Muscle of back (tissue), 13 donors: Measurements from ENCODE around the gene OR1D2. TPM values are rescaled to one million over a fixed set of nuclear protein-coding genes. Genes with fewer than 3 reads are reported as not detected.
A peak's percentile ranks its signal among the peaks of the same experiment; 100 is the strongest.
"Not testable (repeated sequence)": the region's sequence is repeated elsewhere in the genome, so short reads cannot be mapped to it uniquely, and the experiment has no call there.

Experiments
- DNase-seq, 3 donors: peaks; one replicate each; pipeline versions ENCODE4 v3.0.0 to v3.0.0-alpha.2; 2013
- long read RNA-seq, 9 donors: transcript quantifications; one replicate each; lab custom pipeline, GENCODE V29; 2026
- polyA plus RNA-seq, 10 donors: library from polyadenylated mRNA; unstranded; fragments of 120-200 nt; gene quantifications; one replicate each; pipeline ENCODE4 v1.2.1, GENCODE V29; 2013; ENCODE audit not compliant: insufficient read length in 10 of 10

Gene OR1D2, protein sequence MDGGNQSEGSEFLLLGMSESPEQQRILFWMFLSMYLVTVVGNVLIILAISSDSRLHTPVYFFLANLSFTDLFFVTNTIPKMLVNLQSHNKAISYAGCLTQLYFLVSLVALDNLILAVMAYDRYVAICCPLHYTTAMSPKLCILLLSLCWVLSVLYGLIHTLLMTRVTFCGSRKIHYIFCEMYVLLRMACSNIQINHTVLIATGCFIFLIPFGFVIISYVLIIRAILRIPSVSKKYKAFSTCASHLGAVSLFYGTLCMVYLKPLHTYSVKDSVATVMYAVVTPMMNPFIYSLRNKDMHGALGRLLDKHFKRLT
- polyA plus RNA-seq = not detected
- long read RNA-seq, donor 1 = 0 reads
- long read RNA-seq, donor 2 = 0 reads
- long read RNA-seq, donor 3 = 0 reads
- long read RNA-seq, donor 4 = 0 reads
- long read RNA-seq, donor 5 = 0 reads
- long read RNA-seq, donor 6 = 0 reads
- long read RNA-seq, donor 7 = 0 reads
- long read RNA-seq, donor 8 = 0 reads
- long read RNA-seq, donor 9 = 0 reads

DNA sequence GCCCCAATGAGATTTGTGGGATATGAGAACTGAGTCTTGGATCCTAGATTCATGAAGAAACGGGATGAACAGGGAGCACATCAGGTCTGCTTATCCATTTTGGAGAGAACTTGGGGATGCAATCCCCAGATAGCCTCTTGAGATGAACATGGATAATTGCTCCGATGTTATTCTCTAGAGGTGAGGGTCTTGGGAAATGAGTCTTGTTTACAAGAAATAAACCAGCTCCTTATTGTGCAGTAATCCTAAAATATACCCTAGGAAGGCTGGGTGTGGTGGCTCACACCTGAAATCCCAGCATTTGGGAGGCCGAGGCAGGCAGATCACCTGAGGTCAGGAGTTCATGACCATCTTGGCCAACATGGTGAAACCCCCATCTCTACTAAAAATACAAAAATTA, at the start of gene OR1D2:
OR1D2 (minus strand) TSS at position 101 of the 400 bp plus-strand sequence. CDS start 11,426 bp downstream, outside the sequence.
- no peak for DNase-seq

DNA sequence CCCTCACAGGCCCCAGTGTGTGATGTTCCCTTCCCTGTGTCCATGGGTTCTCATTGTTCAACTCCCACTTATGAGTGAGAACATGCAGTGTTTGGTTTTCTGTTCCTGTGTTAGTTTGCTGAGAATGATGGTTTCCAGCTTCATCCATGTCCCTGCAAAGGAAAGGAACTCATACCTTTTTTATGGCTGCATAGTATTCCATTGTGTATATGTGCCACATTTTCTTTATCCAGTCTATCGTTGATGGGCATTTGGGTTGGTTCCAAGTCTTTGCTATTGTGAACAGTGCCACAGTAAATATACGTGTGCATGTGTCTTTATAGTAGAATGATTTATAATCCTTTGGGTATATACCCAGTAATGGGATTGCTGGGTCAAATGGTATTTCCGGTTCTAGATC, 33.3 kb upstream of the OR1D2 start:
- not testable (repeated sequence) for DNase-seq

DNA sequence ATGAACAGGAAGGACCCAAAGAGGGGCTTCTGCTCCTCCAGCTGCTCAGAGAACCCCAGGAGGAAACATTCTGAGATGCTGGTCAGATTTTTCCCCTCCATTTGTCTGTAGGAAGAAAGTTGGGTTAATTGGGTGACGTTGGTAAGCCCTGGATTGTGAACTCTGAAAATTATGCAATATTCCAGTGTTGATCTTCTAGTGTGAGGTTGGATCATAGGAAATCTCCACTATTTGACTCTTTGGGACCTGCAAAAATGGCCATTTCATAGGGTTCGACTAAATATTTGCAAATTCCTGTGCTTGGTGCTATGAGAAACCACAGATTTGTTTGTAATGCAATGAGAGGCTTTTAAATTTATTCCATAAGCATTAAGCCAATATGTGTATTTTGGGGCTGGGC, 23.2 kb upstream of the OR1D2 start, which contains the start of gene OR1G1:
OR1G1 (minus strand) TSS at position 101 of the 400 bp plus-strand sequence; CDS start at position 101, 0 bp downstream.
- DNase-seq = no peak

DNA sequence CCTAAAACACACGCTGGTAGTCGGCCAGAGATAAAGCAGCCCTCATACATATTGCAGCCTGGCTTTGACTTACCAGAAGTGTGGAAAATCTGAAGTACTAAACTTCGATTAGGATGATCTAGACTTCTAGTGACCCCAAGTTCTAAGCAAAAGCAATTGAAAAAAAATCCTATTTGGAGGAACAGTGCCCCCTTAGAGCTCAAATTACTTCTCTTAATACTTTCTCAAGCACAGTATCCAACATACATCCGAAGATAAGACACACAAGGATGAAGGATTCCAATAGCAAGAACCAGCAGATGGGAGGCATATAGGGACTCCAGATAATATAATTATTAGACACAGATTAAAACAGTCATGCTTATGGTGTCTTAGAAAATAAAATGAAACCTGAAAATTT, 30.4 kb downstream of the OR1D2 start:
- not testable (repeated sequence) for DNase-seq

DNA sequence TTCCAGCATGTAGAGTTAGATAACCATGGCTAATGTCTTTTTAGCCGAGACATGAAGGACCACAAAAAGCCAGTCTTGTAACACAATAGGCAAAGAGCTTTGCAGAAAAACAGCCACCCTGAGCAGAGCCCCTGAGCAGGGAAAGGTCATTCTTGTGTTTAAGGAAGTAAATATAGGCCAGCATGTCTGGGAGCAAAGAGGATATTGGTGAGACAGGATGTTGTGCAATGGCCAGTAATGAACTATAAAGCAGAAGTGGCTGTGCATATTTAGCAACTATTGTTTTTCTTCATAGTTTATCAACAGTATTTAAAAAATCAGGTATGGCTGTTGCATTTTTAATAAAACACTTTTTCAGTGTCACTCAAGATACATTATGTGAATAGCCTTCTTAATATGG, 39.0 kb downstream of the OR1D2 start:
- DNase-seq = not testable (repeated sequence)

DNA sequence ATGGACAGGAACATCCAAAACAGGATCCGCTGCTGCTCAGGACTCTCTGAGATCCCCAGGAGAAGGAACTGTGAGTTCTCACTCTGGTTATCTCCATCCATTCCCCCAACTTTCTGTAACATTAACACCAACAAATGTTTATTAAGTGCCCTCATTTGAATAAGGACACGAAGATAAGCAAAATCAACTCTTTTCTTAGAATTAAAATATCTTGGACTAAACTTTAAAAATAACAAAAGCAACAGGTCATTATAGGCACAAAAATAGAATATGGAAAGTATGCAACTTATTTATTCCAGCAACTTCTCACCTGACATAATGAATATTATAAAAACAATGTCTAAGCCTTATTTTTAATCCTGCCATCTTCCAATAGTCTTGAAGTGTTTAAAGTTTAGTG, 40.7 kb downstream of the OR1D2 start, which contains the start of gene OR1D5:
OR1D5 (minus strand) TSS at position 101 of the 400 bp plus-strand sequence; CDS start at position 101, 0 bp downstream.
- DNase-seq = not testable (repeated sequence)

DNA sequence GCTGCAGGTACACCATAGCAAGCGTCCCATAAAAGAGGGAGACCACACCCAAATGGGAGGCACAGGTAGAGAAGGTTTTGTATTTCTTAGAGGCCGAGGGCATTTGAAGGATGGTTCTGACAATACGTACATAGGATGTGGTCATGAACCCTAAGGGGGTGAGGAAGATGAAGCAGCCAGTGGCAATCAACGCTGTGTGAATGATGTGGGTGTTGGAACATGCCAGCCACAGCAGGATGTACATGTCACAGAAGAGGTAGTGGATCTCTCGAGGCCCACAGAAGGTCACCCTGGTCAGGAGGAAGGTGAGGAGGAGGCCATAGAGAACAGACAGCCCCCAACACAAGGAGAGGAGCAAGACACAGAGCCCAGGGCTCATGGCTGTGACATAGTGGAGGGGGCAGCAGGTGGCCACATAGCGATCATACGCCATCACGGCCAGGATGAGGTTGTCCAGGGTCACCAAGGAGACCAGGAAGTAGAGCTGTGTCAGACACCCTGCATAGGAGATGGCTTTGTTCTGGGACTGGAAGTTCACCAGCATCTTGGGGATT, 41.3 kb downstream of the OR1D2 start:
- DNase-seq = not testable (repeated sequence)

DNA sequence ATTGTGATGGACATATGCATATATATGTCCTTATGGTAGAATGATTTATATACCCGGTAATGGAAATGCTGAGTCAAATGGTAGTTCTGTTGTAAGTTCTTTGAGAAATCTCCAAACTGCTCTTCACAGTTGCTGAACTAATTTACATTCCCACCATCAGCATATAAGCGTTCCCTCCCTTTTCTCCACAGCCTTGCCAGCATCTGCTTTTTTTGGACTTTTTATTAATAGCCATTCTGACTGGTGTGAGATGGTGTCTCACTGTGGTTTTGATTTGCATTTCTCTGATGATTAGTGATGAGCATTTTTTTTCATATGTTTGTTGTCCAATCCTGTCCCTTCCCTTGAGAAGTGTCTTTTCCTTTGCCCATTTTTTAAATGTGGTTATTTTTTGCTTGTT, 49.4 kb downstream of the OR1D2 start:
- DNase-seq = not testable (repeated sequence)

DNA sequence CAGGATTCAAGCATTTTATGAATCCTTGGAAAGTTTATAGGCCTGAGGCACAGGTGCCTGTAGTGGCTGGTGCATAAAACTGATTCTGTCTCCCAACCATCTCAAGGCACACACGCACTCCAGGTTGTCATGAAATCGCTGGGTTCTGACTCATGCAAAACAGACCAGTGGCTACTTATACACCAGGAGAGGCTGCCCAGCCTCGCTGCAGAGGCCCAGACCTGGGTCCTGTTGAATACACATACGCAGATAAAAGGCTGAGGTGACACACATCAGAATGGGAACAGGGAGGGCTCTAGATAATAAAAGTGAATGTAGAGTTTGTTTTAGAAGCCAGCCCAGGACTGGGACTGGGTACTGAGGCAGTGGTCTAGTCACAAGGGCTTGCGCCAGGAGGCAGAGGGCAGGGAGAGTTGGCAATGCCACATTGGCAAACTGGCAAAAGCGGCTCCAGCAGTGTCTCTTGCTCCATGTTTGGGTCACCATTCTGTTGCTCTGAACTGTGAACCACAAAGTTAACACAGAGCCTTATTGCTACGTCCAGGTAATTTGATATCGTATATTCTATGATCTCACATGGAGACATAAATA, 54.4 kb downstream of the OR1D2 start:
- DNase-seq = no peak

DNA sequence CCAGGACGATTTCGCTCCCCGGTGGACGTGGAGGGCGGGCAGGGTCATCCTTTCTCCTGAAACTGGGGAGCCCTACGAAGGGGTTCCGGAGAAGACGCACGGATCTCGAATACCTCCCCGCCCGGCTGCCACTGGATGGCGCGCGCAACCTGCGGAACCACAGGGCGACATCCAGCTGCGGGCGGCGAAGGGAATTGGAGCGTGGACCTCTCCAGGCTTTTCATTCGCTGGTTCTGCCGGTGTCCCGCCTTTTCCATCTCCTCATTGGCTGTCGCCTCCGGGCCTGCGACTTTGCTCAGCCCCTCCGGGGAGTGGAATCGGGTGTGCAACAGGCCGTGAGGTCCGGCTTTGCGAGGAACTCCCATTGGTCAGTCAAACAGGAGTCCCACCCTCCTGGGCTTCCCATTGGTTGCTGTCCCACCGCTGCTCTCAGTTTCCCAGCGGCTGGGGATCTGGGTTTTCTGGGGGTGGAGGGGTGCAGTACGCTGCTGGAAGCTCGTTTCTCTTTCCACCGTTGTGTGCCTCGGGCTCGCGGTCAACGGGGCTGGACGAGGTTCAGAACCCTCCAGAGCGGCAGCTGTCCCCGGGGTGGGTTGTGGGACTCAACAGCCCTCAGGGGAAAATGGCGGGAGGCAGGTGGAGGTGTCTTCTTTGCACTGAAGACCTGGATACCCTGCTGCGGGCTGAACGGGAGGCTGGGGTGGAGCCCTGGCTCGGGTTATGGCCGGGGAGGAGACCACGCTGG, 55.3 kb downstream of the OR1D2 start:
- peak; percentile 98 for DNase-seq

DNA sequence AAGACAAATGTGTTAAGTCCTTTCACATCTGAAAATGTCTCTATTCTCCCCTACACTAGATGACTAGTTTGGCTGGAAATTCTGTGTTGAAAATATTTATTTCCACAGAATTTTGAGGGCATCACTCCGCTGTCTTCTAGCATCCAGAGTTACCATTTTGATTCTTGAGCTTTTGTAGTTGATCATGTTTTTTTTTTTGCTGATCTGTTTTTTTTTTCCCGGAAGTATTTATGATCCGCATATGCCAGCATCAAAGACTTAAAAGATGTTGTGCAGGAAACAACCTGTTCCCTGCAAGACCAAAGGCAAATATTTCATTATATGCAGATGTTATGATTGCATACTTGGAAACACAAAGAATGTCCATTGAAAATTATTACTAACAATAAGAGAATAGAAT, 57.5 kb downstream of the OR1D2 start:
- no peak for DNase-seq

DNA sequence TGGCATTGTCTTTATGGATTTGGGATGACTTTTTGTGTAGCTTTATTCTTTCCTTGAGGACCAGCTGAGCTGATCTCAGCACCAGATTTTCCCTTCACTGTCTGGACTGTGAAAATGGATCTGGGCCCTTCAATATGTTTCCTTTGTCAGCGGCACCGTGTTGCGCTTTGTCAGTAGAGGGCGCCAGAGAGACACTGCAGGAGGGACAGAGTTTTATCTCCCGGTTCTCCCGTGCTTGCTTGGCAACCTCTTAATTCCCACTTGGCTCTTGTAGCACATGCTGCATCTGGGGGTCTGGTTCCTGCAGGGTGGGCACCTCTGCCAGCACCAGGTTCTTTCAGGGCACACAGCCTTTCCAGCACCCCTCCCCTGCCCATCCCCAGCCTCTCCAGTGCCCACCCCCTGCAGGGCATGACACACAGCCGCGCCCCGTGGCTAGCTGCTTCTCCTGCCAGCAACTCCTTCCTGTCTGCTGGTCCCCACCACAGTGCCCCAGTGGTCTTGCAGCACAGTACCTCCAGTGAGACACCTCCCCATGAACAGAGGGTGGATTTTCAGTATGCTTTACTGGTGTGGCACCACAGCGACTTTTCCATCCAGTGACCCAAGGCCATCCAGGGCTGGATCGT, 60.4 kb downstream of the OR1D2 start:
- DNase-seq = no peak

DNA sequence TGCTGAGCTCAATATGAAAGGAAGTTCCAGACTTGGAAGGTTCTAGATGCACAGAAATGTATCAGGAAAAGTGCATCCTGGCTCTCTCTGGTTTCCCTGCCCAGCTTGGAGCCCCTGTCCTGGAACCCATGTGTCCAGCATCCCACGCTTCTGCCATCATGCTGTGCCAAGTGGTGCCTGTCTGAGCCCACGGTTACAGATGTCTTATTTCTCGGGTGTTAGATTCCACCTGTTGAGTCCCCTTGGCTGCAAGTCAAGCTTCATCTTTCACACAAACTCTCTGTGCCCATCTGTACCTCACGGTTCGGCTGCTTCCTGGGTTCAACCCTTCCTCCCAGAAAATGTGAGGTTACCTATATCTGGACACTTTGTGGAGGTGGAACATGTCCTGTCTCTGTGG, 63.3 kb downstream of the OR1D2 start:
- no peak for DNase-seq

DNA sequence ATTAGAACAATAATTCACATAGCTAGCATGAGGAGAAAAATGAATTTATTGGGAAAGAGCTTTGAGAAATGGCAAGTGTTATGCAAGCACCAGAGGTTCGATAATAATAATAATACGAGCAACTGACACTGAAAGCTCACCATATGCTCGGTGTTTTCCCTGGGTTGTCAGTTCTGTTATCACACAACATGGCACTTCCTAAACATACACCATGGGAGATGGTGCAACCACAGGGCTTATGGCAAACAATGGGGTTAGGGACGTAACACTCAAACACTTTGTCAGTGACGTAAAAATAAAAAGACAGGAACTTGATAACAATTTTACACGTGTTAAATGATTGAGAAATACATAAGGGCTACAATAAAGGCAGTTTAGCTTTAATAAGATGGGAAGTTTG, 64.5 kb downstream of the OR1D2 start:
- no peak for DNase-seq

DNA sequence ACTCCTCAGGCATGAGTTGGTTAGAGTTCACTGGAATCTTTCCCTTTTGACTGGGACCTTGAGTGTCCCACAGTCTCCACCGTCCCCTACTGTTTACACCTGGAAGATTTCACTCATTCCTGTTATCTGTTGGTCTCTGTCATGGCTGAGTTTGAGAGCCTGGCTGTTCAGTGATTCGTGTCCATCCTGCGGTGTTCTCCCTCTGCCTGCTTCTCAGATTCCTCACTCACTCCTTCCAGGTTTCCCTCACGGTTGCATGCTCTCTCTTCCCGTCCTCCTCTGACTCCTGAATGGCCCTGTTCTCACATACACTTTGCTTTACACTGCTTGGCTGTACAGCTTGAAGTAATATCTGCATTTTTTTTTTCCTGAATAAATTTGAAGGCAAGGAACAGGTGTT, 65.3 kb downstream of the OR1D2 start:
- DNase-seq = no peak

Other genes with a start within 250 kb of the OR1D2 start
- not detected for gene OR1D5, start 40.8 kb downstream of the OR1D2 start, polyA plus RNA-seq
- gene OR1G1, start 23.1 kb upstream of the OR1D2 start, polyA plus RNA-seq = not detected
- not detected for gene OR1A2, start 93.1 kb upstream of the OR1D2 start, polyA plus RNA-seq
- under 1 TPM in 1 of 10 donors, not detected in 9; 0.06 TPM for gene OR1A1, start 103.2 kb upstream of the OR1D2 start, polyA plus RNA-seq
- gene OR3A1, start 193.9 kb upstream of the OR1D2 start, polyA plus RNA-seq = under 1 TPM in 2 of 10 donors, not detected in 8; 0.12 TPM